NCI-H146 (cell line): Measurements from ENCODE around the gene AQP2.
A peak's percentile ranks its signal among the peaks of the same experiment; 100 is the strongest.
"Not testable (repeated sequence)": the region's sequence is repeated elsewhere in the genome, so short reads cannot be mapped to it uniquely, and the experiment has no call there.

ENCODE experiments used
- DNase-seq: peaks from one replicate; lab custom pipeline; 2025; lab: John Stamatoyannopoulos, UW

The AQP2 gene

GRCh38 chr12:49987625-49988303 lies 37.2 kb downstream of the AQP2 start:
- DNase-seq: no peak

- not testable (repeated sequence) for DNase-seq
Measured at GRCh38 chr12:49989400-49989799, 38.9 kb downstream of the AQP2 start.

- DNase-seq: no peak
Measured at GRCh38 chr12:49990273-49990672, 39.7 kb downstream of the AQP2 start.

GRCh38 chr12:49998453-49998852 lies 47.9 kb downstream of the AQP2 start:
- DNase-seq: no peak

- no peak for DNase-seq
Measured at GRCh38 chr12:50003595-50003994, 53.1 kb downstream of the AQP2 start.

- DNase-seq: no peak
Measured at GRCh38 chr12:50004696-50005095, 54.2 kb downstream of the AQP2 start.

GRCh38 chr12:50005175-50005574 lies 54.6 kb downstream of the AQP2 start:
- no peak for DNase-seq

- DNase-seq: no peak
Measured at GRCh38 chr12:50006280-50006679, 55.7 kb downstream of the AQP2 start.

- peak; percentile 47 for DNase-seq
Measured at GRCh38 chr12:50006754-50007442, 56.4 kb downstream of the AQP2 start.
